Duodenal mucosa (tissue), 2 donors: ENCODE measurements around the gene DOHH.
"Not testable (repeated sequence)": the region's sequence is repeated elsewhere in the genome, so short reads cannot be mapped to it uniquely, and the experiment has no call there.

ENCODE experiments used
- H3K27ac ChIP-seq: one replicate; pipeline ENCODE4 v1.7.0; 2013; ENCODE audit warnings: low read depth, low read length
- H3K27me3 ChIP-seq, 2 donors: one replicate each; pipeline ENCODE4 v1.7.0; 2013; ENCODE audit warnings: low read length in 2 of 2, control low read depth in 1 of 2; ENCODE audit not compliant: insufficient read depth in 2 of 2, control insufficient read depth in 1 of 2
- H3K36me3 ChIP-seq, 2 donors: one replicate each; pipeline ENCODE4 v1.7.0; 2013; ENCODE audit warnings: low read length in 2 of 2, control low read depth in 1 of 2; ENCODE audit not compliant: insufficient read depth in 2 of 2, control insufficient read depth in 1 of 2
- H3K4me1 ChIP-seq, 2 donors: one replicate each; pipeline ENCODE4 v1.7.0; 2013; ENCODE audit warnings: low read length in 2 of 2, control low read depth in 1 of 2; ENCODE audit not compliant: insufficient read depth in 2 of 2, control insufficient read depth in 1 of 2
- H3K4me3 ChIP-seq, 2 donors: one replicate each; pipeline ENCODE4 v1.7.0; 2013; ENCODE audit warnings: low read length in 2 of 2, low read depth in 1 of 2
- H3K9ac ChIP-seq, 2 donors: one replicate each; pipeline ENCODE4 v1.7.0; 2013; ENCODE audit warnings: low read length in 2 of 2, low read depth in 1 of 2
- H3K9me3 ChIP-seq, 2 donors: one replicate each; pipeline ENCODE4 v1.7.0; 2013; ENCODE audit warnings: low read length in 2 of 2, control low read depth in 1 of 2; ENCODE audit not compliant: control insufficient read depth in 1 of 2

The DOHH gene

GRCh38 chr19:3535235-3535535 is 34.7 kb upstream of the DOHH start:
- Histone ChIP-seq H3K27ac (no peak overlapping the region), H3K9ac (no peak overlapping the region), H3K9me3 (no peaks in the 10 kb centered on the region), H3K36me3 (peaks cover 27 to 62% of the 10 kb centered on the region in 2 donors), H3K4me1 (no peaks in the 10 kb centered on the region), H3K4me3 (no peak overlapping the region), H3K27me3 (no peaks in the 10 kb centered on the region)

- Histone ChIP-seq H3K9ac (no peak overlapping the region), H3K4me3 (no peak overlapping the region), H3K36me3 (peaks cover 27 to 63% of the 10 kb centered on the region in 2 donors)
Observed at GRCh38 chr19:3534375-3535234, 34.1 kb upstream of the DOHH start.

GRCh38 chr19:3533563-3534216 is 33.2 kb upstream of the DOHH start:
- Histone ChIP-seq H3K4me1 (no peaks in the 10 kb centered on the region), H3K27ac (no peak overlapping the region), H3K27me3 (no peaks in the 10 kb centered on the region), H3K36me3 (peaks cover 27 to 65% of the 10 kb centered on the region in 2 donors), H3K9ac (no peak overlapping the region), H3K4me3 (no peak overlapping the region), H3K9me3 (no peaks in the 10 kb centered on the region)

More at GRCh38 chr19:3534375-3535234, 34.1 kb upstream of the DOHH start:
- Histone ChIP-seq H3K9me3 (no peaks in the 10 kb centered on the region), H3K27me3 (no peaks in the 10 kb centered on the region), H3K27ac (no peak overlapping the region), H3K4me1 (no peaks in the 10 kb centered on the region)

- no peaks in the 10 kb centered on the region for H3K27me3 ChIP-seq
- H3K4me1 ChIP-seq, result no peaks in the 10 kb centered on the region
- H3K4me3 ChIP-seq, result no peak overlapping the region
- no peak overlapping the region for H3K9ac ChIP-seq
- peaks cover 29 to 67% of the 10 kb centered on the region in 2 donors for H3K36me3 ChIP-seq
- no peak overlapping the region for H3K27ac ChIP-seq
- H3K9me3 ChIP-seq, result no peaks in the 10 kb centered on the region
Observed at GRCh38 chr19:3533033-3533432, 32.6 kb upstream of the DOHH start.

- Histone ChIP-seq H3K27me3 (no peaks in the 10 kb centered on the region), H3K27ac (no peak overlapping the region), H3K9ac (no peak overlapping the region), H3K4me1 (no peaks in the 10 kb centered on the region), H3K9me3 (no peaks in the 10 kb centered on the region), H3K36me3 (peaks cover 34 to 71% of the 10 kb centered on the region in 2 donors), H3K4me3 (no peak overlapping the region)
Observed at GRCh38 chr19:3532154-3532786, 31.8 kb upstream of the DOHH start.

GRCh38 chr19:3531716-3532115 is 31.2 kb upstream of the DOHH start:
- H3K4me1 ChIP-seq, result no peaks in the 10 kb centered on the region
- H3K9me3 ChIP-seq, result no peaks in the 10 kb centered on the region
- no peaks in the 10 kb centered on the region for H3K27me3 ChIP-seq
- H3K9ac ChIP-seq, result no peak overlapping the region
- H3K36me3 ChIP-seq, result peaks cover 40 to 76% of the 10 kb centered on the region in 2 donors
- H3K27ac ChIP-seq, result no peak overlapping the region
- H3K4me3 ChIP-seq, result no peak overlapping the region

GRCh38 chr19:3530389-3530788 is 29.9 kb upstream of the DOHH start:
- Histone ChIP-seq H3K36me3 (peaks cover 32 to 83% of the 10 kb centered on the region in 2 donors), H3K9me3 (no peaks in the 10 kb centered on the region), H3K4me1 (no peaks in the 10 kb centered on the region), H3K4me3 (no peak overlapping the region), H3K9ac (no peak overlapping the region), H3K27ac (no peak overlapping the region), H3K27me3 (no peaks in the 10 kb centered on the region)

- H3K4me3 ChIP-seq, H3K27ac ChIP-seq, H3K27me3 ChIP-seq, H3K9ac ChIP-seq, H3K9me3 ChIP-seq, H3K4me1 ChIP-seq: not testable (repeated sequence)
- H3K36me3 ChIP-seq, result peaks cover 32 to 82% of the 10 kb centered on the region in 2 donors
Observed at GRCh38 chr19:3529299-3529698, 28.8 kb upstream of the DOHH start.

GRCh38 chr19:3528539-3529211 is 28.2 kb upstream of the DOHH start:
- no peak overlapping the region for H3K4me3 ChIP-seq
- H3K9me3 ChIP-seq, result no peaks in the 10 kb centered on the region
- H3K4me1 ChIP-seq, result no peaks in the 10 kb centered on the region
- H3K9ac ChIP-seq, result no peak overlapping the region
- no peaks in the 10 kb centered on the region for H3K27me3 ChIP-seq
- H3K36me3 ChIP-seq, result peaks cover 37 to 83% of the 10 kb centered on the region in 2 donors
- H3K27ac ChIP-seq, result no peak overlapping the region

GRCh38 chr19:3528080-3528479 is 27.6 kb upstream of the DOHH start:
- Histone ChIP-seq H3K27me3 (no peaks in the 10 kb centered on the region), H3K9me3 (no peaks in the 10 kb centered on the region), H3K9ac (no peak overlapping the region), H3K4me1 (no peaks in the 10 kb centered on the region), H3K4me3 (no peak overlapping the region), H3K27ac (no peak overlapping the region), H3K36me3 (peaks cover 32 to 83% of the 10 kb centered on the region in 2 donors)
